GM21423 (cell line): ENCODE results near the gene IL1RAPL2.
"Not testable (repeated sequence)": the region's sequence is repeated elsewhere in the genome, so short reads cannot be mapped to it uniquely, and the experiment has no call there.

Experiments
- ATAC-seq: cut with Tn5 transposase; IDR thresholded peaks from one replicate; pipeline ENCODE4 v1.9.1; 2021; ENCODE audit warnings: mild to moderate bottlenecking, moderate library complexity; ENCODE audit not compliant: unreplicated experiment

The IL1RAPL2 gene

GRCh38 chrX:105006996-105007395 lies 441.0 kb downstream of the IL1RAPL2 start:
- ATAC-seq = no peak

GRCh38 chrX:105013719-105014118 lies 447.7 kb downstream of the IL1RAPL2 start:
- ATAC-seq = no peak

GRCh38 chrX:105017641-105018040 lies 451.6 kb downstream of the IL1RAPL2 start:
- no peak for ATAC-seq

GRCh38 chrX:105018865-105019264 lies 452.9 kb downstream of the IL1RAPL2 start:
- ATAC-seq = no peak

- not testable (repeated sequence) for ATAC-seq
Measured at GRCh38 chrX:105028962-105029361, 463.0 kb downstream of the IL1RAPL2 start.

- ATAC-seq = no peak
Measured at GRCh38 chrX:105038672-105039328, 472.8 kb downstream of the IL1RAPL2 start.

- ATAC-seq = no peak
Measured at GRCh38 chrX:105050921-105051320, 484.9 kb downstream of the IL1RAPL2 start.

- ATAC-seq = no peak
Measured at GRCh38 chrX:105051364-105051763, 485.4 kb downstream of the IL1RAPL2 start.

GRCh38 chrX:105052926-105053325 lies 486.9 kb downstream of the IL1RAPL2 start:
- ATAC-seq = no peak

- no peak for ATAC-seq
Measured at GRCh38 chrX:105063743-105064142, 497.7 kb downstream of the IL1RAPL2 start.

- no peak for ATAC-seq
Measured at GRCh38 chrX:105098201-105098600, 532.2 kb downstream of the IL1RAPL2 start.

- ATAC-seq = no peak
Measured at GRCh38 chrX:105098812-105099211, 532.8 kb downstream of the IL1RAPL2 start.

- ATAC-seq = no peak
Measured at GRCh38 chrX:105101378-105101777, 535.4 kb downstream of the IL1RAPL2 start.

GRCh38 chrX:105109936-105110335 lies 543.9 kb downstream of the IL1RAPL2 start:
- ATAC-seq = no peak

- no peak for ATAC-seq
Measured at GRCh38 chrX:105114554-105115130, 548.6 kb downstream of the IL1RAPL2 start.

- not testable (repeated sequence) for ATAC-seq
Measured at GRCh38 chrX:105115596-105116320, 549.8 kb downstream of the IL1RAPL2 start.

GRCh38 chrX:105116486-105116885 lies 550.5 kb downstream of the IL1RAPL2 start:
- no peak for ATAC-seq

GRCh38 chrX:105117621-105118020 lies 551.6 kb downstream of the IL1RAPL2 start:
- no peak for ATAC-seq

GRCh38 chrX:105120463-105120862 lies 554.5 kb downstream of the IL1RAPL2 start:
- ATAC-seq = no peak

GRCh38 chrX:105121186-105121585 lies 555.2 kb downstream of the IL1RAPL2 start:
- no peak for ATAC-seq

GRCh38 chrX:105126201-105126600 lies 560.2 kb downstream of the IL1RAPL2 start:
- no peak for ATAC-seq

- ATAC-seq = no peak
Measured at GRCh38 chrX:105134273-105134672, 568.3 kb downstream of the IL1RAPL2 start.
